ENCODE measurements around the gene MNX1. TPM values are rescaled to one million over a fixed set of nuclear protein-coding genes. Genes with fewer than 3 reads are reported as not detected.
A peak's percentile ranks its signal among the peaks of the same experiment; 100 is the strongest.

The MNX1 gene
- total RNA-seq, 4 donors from 2014 or later, result not detected

GRCh38 chr7:157044943-157045660 is 34.6 kb upstream of the MNX1 start:
- Histone ChIP-seq H3K9me3 (no peaks in the 10 kb centered on the region), H3K27ac (replicated peaks in 1 of 4) (no peak overlapping the region), H3K4me1 (peaks cover 0 to 11% (median 6%) of the 10 kb centered on the region in 4 donors), H3K36me3 (no peaks in the 10 kb centered on the region), H3K27me3 (peaks cover 0 to 46% (median 0%) of the 10 kb centered on the region in 4 donors), H3K4me3 (no peak overlapping the region)
- WGBS, result 81% methylated on average over 24 of the region's 30 CpGs
- intact Hi-C loops (cut with DNase I), result no loop called here
- TF ChIP-seq EP300 (IDR thresholded peaks at IDR 0.05), result no peak
- TF ChIP-seq CTCF (IDR thresholded peaks at IDR 0.05), result no peak
- no peak for TF ChIP-seq POLR2AphosphoS5 (IDR thresholded peaks at IDR 0.05)
- no peak for TF ChIP-seq POLR2A (IDR thresholded peaks at IDR 0.05; ENCODE audit: low read depth)
- no peak for DNase-seq (ENCODE audit: extremely low spot score)

GRCh38 chr7:157044147-157044687 is 33.8 kb upstream of the MNX1 start:
- no peak for DNase-seq (ENCODE audit: extremely low spot score)
- 72% methylated on average over 13 of the region's 17 CpGs for WGBS
- Histone ChIP-seq H3K36me3 (no peaks in the 10 kb centered on the region), H3K4me1 (peaks cover 0 to 11% (median 6%) of the 10 kb centered on the region in 4 donors), H3K27ac (replicated peaks in 1 of 4) (peak overlapping the region in 1 of 4 donors; percentile 22), H3K4me3 (no peak overlapping the region), H3K27me3 (peaks cover 0 to 49% (median 0%) of the 10 kb centered on the region in 4 donors), H3K9me3 (no peaks in the 10 kb centered on the region)
- TF ChIP-seq CTCF (IDR thresholded peaks at IDR 0.05) (no peak), POLR2AphosphoS5 (IDR thresholded peaks at IDR 0.05) (no peak), POLR2A (IDR thresholded peaks at IDR 0.05; ENCODE audit: low read depth) (no peak), EP300 (IDR thresholded peaks at IDR 0.05) (no peak)
- intact Hi-C loops (cut with DNase I), result no loop called here

- Histone ChIP-seq H3K9me3 (no peaks in the 10 kb centered on the region), H3K4me1 (peaks cover 0 to 11% (median 6%) of the 10 kb centered on the region in 4 donors), H3K36me3 (no peaks in the 10 kb centered on the region), H3K27ac (replicated peaks in 1 of 4) (peak overlapping the region in 1 of 4 donors; percentile 22), H3K4me3 (no peak overlapping the region), H3K27me3 (peaks cover 0 to 53% (median 0%) of the 10 kb centered on the region in 4 donors)
- WGBS, result 38% methylated on average over 12 of the region's 12 CpGs
- intact Hi-C loops (cut with DNase I), result no loop called here
- TF ChIP-seq POLR2AphosphoS5 (IDR thresholded peaks at IDR 0.05) (peak; percentile 45 to 46), CTCF (IDR thresholded peaks at IDR 0.05) (no peak)
- no peak for DNase-seq (ENCODE audit: extremely low spot score)
Measured at GRCh38 chr7:157043745-157044144, 33.3 kb upstream of the MNX1 start.

GRCh38 chr7:157041514-157042277 is 31.2 kb upstream of the MNX1 start:
- WGBS, result 81% methylated on average over 19 of the region's 20 CpGs

More at GRCh38 chr7:157041514-157042277, 31.2 kb upstream of the MNX1 start:
- no peaks in the 10 kb centered on the region for H3K9me3 ChIP-seq
- H3K27ac ChIP-seq (replicated peaks in 1 of 4), result no peak overlapping the region
- no peak for DNase-seq (ENCODE audit: extremely low spot score)
- TF ChIP-seq CTCF (IDR thresholded peaks at IDR 0.05) (no peak), POLR2AphosphoS5 (IDR thresholded peaks at IDR 0.05) (no peak), EP300 (IDR thresholded peaks at IDR 0.05) (no peak), POLR2A (IDR thresholded peaks at IDR 0.05; ENCODE audit: low read depth) (no peak)
- H3K4me3 ChIP-seq, result no peak overlapping the region
- intact Hi-C loops (cut with DNase I), result no loop called here
- no peaks in the 10 kb centered on the region for H3K36me3 ChIP-seq
- peaks cover 0 to 70% (median 3%) of the 10 kb centered on the region in 4 donors for H3K27me3 ChIP-seq
- peaks cover 0 to 11% (median 6%) of the 10 kb centered on the region in 4 donors for H3K4me1 ChIP-seq
